NOMO-1 treated with DMSO at 0.1 percent for 48 hours (cell line): ENCODE data around the gene RNF111.

ENCODE experiments used
- DNase-seq: peaks from one replicate; lab custom pipeline; 2025; ENCODE audit not compliant: unreplicated experiment; lab: John Stamatoyannopoulos, UW

RNF111 gene

DNA sequence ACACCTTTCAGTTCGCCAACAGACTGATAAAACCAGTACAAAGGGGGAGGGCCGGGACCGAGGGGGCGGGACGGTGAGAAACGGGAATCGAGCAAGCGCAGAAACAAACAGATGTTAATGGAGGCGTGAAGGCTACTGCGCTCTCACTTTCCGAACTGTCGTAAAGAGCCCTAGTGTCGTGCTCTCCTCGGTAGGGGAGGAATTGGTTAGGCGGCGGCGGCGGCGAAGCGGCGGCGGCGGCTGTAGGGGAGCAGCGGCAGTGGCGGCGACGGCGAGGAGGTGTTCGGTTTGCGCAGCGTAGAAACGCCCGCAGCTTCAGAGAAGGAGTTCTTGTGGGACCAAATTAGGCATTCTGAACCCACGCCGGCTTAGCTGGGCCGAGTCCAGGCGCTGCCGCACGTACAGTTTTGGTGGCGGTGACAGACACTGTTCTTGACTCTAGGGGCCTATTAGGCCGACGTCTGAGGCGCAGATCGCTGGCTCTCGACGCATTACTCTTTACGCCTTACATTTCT lies at the start of gene RNF111:
Gene RNF111 (plus strand): TSS at position 173 of the 515 bp plus-strand sequence. CDS start 43,160 bp downstream, outside the sequence.
- peak; percentile 96 for DNase-seq

- no peak for DNase-seq
Observed at GRCh38 chr15:58947179-58947578, 40.3 kb upstream of the RNF111 start.

DNA sequence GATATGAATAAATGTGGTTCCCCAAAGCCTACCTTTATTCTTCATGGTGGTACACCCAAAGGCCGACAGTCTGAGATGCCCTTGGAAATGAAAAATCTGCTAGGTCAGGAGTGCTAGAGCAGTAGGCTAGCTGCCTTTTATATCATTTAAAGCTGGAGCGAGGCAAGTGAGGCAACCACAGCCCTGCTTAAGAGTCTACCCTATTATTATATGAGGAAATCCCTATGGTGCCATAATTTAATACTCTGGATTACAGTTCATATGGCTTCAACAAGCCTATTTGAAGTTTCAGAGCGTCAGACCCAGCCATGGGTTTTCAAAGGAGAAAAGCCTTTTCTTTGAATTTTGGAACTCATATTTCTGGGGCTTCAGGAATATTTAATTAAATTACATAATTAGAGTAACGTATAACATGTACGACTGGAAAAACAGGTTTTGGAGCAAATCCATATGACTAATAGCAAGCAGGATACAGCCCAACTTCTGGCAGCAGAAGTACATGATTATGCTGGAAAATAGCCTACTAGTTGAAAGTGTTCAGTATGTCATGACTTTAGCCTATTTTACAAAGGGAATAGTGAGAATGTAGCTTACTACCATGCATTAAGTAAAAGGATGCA lies 36.0 kb upstream of the RNF111 start:
- no peak for DNase-seq

GRCh38 chr15:58952751-58953150 lies 34.7 kb upstream of the RNF111 start:
- no peak for DNase-seq

DNA sequence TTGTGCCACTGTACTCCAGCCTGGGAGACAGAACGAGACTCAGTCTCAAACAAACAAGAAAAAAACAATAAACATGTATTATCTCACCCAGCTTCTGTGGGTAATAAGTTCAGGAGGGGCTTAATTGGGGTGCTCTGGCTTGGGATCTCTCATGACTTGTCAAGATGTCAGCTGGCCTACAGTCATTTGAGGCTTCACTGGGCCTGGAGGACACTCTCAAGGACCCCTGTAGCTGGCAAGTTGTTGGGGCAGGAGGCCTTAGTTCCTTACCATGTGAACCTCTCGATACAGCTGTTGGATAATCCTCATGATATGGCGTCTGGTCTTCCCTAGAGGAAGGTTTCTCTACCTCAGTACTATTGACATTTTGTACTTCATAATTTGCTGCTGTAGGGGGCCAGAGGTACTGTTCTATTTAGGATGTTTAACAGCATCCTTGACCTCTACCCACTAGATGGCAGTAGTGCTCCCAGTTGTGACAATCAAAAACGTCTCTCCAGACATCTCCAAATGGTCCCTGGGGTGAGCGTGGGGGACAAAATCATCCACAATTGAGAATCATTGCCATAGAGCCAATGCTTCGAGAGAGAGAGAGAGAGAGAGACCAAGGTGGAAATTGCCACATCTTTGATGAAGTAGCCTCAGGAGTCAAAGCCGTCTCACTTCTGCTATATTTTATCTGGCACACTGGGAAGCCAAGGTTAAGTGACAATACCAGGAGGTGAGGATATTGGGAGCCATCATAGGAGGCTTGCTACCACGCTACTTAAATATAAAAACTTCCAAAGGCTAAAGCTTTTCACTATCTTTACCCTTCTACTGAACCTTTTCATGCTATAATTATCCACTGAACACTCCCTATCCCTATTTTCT lies 30.1 kb upstream of the RNF111 start:
- DNase-seq = peak; percentile 56

DNA sequence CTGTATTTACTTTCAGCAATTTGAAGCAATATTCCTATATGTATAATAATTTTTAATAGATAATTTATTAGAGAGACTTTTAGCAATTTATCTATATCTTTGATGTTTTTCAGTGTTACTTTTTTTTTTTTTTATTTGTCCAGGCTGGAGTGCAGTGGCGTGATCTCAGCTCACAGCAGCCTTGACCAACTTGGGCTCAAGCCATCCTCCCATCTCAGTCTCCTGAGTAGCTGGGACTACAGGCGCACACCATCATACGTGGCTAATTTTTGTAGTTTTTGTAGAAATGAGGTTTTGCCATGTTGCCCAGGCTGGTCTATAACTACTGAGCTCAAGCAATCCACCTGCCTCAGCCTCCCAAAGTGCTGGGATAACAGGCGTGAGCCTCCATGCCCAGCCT lies 28.7 kb upstream of the RNF111 start:
- no peak for DNase-seq

DNA sequence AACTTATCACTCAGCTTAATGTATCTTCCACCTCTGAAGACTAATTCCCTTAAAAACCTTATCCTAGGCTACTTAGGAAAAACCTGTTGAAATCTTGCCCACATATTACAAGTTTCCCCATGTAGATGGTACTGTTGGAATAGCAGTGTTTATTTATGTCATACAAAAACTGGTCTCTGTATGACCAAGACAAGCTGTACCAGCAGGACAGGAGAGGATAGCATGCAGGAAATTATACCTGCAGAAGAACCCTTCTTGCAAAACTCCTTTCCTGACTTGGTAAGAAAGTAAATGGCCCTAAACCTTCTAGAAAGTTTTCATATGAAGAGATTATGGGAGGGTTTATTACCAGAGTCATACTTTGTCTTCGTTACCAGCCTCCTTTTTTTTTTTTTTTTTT lies 25.3 kb upstream of the RNF111 start:
- no peak for DNase-seq

GRCh38 chr15:58962662-58963565 lies 24.5 kb upstream of the RNF111 start:
- no peak for DNase-seq

DNA sequence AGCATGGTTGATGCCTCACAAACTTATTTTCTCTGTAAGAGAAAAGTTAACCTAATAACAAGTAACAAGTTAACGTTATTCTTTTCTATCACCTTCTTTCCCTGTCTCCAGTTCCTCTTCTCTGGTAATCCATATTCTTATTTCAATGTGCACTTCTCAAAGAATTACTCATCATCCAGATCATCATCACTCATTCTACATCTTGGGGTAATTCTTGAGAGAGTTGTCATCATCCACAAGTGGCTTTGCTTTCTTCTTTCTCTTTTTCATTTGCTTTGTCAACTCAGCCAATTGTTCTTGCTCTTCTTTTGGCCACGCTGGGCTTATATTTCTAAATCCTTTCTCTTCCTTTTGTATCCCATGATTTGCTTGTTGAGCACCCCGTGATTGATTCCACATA lies 20.8 kb upstream of the RNF111 start:
- DNase-seq = no peak

- DNase-seq = no peak
Observed at GRCh38 chr15:58967479-58967878, 20.0 kb upstream of the RNF111 start.

DNA sequence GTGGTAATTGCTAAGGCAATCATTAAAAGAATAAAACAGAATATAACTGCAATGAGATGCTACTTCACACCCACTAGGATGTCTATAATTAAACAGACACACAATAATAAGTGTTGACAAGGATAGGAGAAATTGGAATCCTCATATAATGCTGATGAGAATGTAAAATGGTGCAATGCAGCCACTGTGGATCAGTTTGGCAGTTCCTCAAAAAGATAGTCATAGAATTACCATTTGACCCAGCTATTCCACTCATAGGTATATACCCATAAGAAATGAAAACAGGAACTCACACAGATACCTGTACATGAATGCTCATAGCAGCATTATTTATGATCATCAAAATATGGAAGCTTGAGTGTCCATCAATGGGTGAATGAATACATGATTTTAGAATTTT lies 9.6 kb upstream of the RNF111 start:
- peak; percentile 6 for DNase-seq

GRCh38 chr15:58980351-58980939 lies 7.0 kb upstream of the RNF111 start:
- peak; percentile 68 for DNase-seq

DNA sequence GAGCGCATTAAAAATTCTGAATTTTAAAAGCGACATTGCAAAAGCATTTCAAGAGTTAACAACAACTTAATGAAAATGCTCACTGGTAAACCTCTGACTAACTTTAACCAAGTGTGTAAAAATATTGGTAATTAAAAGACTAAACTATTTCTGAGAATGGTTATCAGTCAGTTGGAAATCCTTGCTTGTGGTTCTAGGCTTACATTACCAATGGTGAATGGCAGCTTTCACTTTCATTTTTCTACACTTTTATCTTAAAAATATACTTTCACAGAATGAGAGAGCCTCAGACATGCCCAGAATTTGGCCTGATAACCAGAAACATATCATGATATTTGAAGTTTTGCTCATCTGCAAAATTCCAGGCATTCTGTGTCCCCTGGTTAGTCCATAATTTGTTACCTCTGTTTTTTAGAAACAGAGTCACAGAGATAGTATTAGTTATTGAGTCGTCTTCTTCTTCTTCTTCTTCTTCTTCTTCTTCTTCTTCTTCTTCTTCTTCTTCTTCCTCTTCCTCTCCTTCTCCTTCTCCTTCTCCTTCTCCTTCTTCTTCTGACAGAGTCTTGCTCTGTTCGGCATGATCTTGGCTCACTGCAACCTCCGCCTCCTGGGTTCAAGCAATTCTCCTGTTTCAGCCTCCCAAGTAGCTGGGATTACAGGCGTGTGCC lies 5.5 kb upstream of the RNF111 start:
- no peak for DNase-seq

DNA sequence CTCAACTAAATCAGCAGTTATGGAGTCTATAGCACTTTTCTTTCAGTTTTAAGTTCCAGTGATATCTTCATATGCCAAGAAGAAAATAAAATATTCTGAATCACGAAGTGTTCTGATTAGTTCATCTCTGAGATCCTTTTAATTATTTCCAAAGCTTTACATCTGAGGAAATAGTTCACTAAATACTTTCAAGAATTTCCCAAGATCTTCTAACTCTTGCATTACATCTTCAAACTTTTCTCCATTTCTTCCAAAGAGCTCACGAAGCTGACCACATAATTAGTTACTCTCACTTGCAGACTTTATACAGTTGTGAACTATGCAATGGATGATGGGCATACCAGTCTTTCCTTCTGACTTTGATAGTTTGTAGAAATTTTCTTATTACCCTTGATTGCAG lies 4.2 kb upstream of the RNF111 start:
- peak; percentile 56 for DNase-seq

- DNase-seq = no peak
Observed at GRCh38 chr15:58985443-58985842, 2.0 kb upstream of the RNF111 start.

- DNase-seq = no peak
Observed at GRCh38 chr15:58987036-58987435, 427 bp upstream of the RNF111 start.

- peak; percentile 46 for DNase-seq
Observed at GRCh38 chr15:58988006-58988785, 733 bp downstream of the RNF111 start.

DNA sequence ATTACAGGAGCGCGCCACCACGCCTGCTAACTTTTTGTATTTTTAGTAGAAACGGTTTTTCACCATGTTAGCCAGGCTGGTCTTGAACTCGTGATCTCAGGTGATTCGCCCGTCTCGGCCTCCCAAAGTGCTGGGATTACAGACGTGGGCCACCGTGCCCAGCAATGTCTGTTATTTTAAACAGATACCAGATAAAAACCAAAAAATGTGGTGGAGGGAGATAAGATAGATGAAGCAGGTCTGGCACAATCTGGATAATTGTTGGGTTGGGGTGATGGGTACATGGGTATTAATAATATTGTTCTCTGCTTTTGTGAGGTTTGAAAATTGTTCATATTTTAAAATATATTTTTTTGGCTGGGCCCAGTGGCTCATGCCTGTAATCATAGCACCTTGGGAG lies 4.7 kb downstream of the RNF111 start:
- no peak for DNase-seq

GRCh38 chr15:58994906-58995453 lies 7.5 kb downstream of the RNF111 start:
- DNase-seq = no peak
